Forelimb muscle (tissue), 1 donor: ENCODE results near the gene AIMP1. TPM values are rescaled to one million over a fixed set of nuclear protein-coding genes. Genes with fewer than 3 reads are reported as not detected.

Experiments used
- DNase-seq: peaks from one replicate; pipeline ENCODE4 v3.0.0-alpha.2; 2013; ENCODE audit warnings: low read depth
- polyA plus RNA-seq: library from polyadenylated mRNA; unstranded; fragments of 120-200 nt; gene quantifications from one replicate; pipeline ENCODE4 v1.2.1, GENCODE V29; 2013; ENCODE audit not compliant: insufficient read length

AIMP1 gene
- 49.1 TPM for polyA plus RNA-seq

GRCh38 chr4:106315968-106316772 lies at the start of gene AIMP1, which contains the start of gene TBCK:
TSS of gene AIMP1 (plus strand) at chr4:106316550. CDS start at chr4:106325010, 8,460 bp downstream.
TSS of gene TBCK (minus strand) at chr4:106316209. CDS start at chr4:106308960, 7,249 bp downstream.
- DNase-seq, result peak; percentile 89

GRCh38 chr4:106268786-106269185 lies 47.6 kb upstream of the AIMP1 start:
- DNase-seq, result no peak

GRCh38 chr4:106269711-106270110 lies 46.6 kb upstream of the AIMP1 start:
- no peak for DNase-seq

- no peak for DNase-seq
Measured at GRCh38 chr4:106270736-106271135, 45.6 kb upstream of the AIMP1 start.

GRCh38 chr4:106273831-106274230 lies 42.5 kb upstream of the AIMP1 start:
- no peak for DNase-seq

GRCh38 chr4:106277140-106277675 lies 39.1 kb upstream of the AIMP1 start:
- no peak for DNase-seq

GRCh38 chr4:106284227-106284626 lies 32.1 kb upstream of the AIMP1 start:
- DNase-seq, result no peak

- DNase-seq, result no peak
Measured at GRCh38 chr4:106286611-106287010, 29.7 kb upstream of the AIMP1 start.

- DNase-seq, result no peak
Measured at GRCh38 chr4:106287353-106287969, 28.9 kb upstream of the AIMP1 start.

GRCh38 chr4:106289737-106290136 lies 26.6 kb upstream of the AIMP1 start:
- DNase-seq, result no peak

- DNase-seq, result no peak
Measured at GRCh38 chr4:106291678-106292077, 24.7 kb upstream of the AIMP1 start.

GRCh38 chr4:106294062-106294461 lies 22.3 kb upstream of the AIMP1 start:
- no peak for DNase-seq

GRCh38 chr4:106297245-106298035 lies 18.9 kb upstream of the AIMP1 start:
- DNase-seq, result no peak

- no peak for DNase-seq
Measured at GRCh38 chr4:106299977-106300376, 16.4 kb upstream of the AIMP1 start.

- DNase-seq, result no peak
Measured at GRCh38 chr4:106301393-106302061, 14.8 kb upstream of the AIMP1 start.

- no peak for DNase-seq
Measured at GRCh38 chr4:106302062-106302438, 14.3 kb upstream of the AIMP1 start.

GRCh38 chr4:106303548-106304281 lies 12.6 kb upstream of the AIMP1 start:
- no peak for DNase-seq

- DNase-seq, result no peak
Measured at GRCh38 chr4:106304632-106305031, 11.7 kb upstream of the AIMP1 start.

- no peak for DNase-seq
Measured at GRCh38 chr4:106305435-106306055, 10.8 kb upstream of the AIMP1 start.

GRCh38 chr4:106306561-106306960 lies 9.8 kb upstream of the AIMP1 start:
- no peak for DNase-seq
